ENCODE data around the gene RAB35.

Gene RAB35

DNA sequence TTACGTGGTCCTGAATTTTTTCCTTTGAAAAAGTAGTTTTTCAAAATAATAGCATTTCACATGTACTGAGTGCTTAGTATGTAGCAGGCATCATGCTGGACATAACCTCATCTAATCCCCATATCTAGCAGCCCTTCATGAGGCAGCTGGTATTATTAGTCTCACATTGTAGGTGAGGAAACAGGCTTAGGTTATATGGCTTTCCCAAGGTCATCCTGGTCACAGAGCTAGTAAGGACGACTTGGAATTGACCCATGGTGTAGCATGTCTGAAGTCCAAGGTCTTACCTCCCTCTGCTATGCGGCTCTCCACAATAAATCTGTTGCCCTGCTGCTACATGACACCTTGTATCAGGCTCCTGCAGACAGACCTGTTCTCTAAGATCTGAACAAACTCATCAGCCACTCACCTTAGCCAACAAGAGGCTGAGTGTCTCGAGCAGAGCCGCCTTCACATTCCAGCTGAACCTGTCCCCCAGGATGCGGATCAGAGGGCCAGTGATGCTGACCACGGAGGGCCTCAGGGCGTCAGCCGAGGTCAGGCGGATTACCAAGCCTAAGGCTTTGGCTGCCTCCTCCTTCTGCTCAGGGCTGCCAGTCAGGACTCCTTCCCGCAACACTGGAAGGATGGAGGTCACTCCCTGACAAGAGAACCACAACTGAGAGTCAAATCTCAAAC, 19.7 kb upstream of the RAB35 start:
- no peak for DNase-seq (ENCODE audit: extremely low read depth, low read depth)
- TF ChIP-seq, protein P1, sequence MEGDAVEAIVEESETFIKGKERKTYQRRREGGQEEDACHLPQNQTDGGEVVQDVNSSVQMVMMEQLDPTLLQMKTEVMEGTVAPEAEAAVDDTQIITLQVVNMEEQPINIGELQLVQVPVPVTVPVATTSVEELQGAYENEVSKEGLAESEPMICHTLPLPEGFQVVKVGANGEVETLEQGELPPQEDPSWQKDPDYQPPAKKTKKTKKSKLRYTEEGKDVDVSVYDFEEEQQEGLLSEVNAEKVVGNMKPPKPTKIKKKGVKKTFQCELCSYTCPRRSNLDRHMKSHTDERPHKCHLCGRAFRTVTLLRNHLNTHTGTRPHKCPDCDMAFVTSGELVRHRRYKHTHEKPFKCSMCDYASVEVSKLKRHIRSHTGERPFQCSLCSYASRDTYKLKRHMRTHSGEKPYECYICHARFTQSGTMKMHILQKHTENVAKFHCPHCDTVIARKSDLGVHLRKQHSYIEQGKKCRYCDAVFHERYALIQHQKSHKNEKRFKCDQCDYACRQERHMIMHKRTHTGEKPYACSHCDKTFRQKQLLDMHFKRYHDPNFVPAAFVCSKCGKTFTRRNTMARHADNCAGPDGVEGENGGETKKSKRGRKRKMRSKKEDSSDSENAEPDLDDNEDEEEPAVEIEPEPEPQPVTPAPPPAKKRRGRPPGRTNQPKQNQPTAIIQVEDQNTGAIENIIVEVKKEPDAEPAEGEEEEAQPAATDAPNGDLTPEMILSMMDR (IDR thresholded peaks at IDR 0.05; ENCODE audit: low read depth, low read length, missing control alignments) = no peak
- H3K4me3 ChIP-seq (replicated peaks; ENCODE audit: low read depth, low read length) = no peak overlapping the region

DNA sequence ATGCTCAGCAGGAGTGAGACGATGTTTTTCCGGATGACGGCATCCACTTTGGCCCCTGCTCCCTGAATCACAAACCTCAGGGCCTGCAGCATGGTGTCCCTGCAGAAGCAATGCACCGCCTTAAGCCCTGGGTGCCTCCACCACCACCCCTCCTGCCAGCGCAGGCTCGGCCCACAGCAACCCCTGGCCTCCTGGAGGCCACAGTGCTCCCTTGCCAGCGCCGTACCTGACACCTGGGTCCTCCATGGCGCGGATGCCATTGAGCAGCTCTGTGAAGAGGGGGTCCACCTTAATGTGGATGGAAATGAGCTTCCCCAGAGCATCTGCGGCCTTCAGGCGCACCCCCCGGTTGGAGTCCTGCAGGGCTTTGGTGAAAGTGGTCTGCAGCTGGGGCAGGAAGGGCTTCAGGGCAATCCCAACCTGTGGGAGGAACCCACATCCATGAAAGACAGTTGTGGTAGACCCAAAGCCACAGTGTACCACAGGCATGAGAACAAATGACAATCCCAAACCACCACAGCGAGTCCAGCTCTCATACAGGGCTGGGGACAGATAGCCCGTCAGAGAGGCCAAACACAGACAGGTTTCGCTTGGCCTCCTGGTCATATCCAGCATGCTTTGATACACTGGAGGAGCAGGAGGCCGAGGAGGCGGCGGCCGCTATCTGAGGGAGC, 17.9 kb upstream of the RAB35 start:
- TF ChIP-seq, protein P1 (IDR thresholded peaks at IDR 0.05; ENCODE audit: low read depth, low read length, missing control alignments) = no peak
- DNase-seq (ENCODE audit: extremely low read depth, low read depth) = no peak
- H3K4me3 ChIP-seq (replicated peaks; ENCODE audit: low read depth, low read length) = no peak overlapping the region

DNA sequence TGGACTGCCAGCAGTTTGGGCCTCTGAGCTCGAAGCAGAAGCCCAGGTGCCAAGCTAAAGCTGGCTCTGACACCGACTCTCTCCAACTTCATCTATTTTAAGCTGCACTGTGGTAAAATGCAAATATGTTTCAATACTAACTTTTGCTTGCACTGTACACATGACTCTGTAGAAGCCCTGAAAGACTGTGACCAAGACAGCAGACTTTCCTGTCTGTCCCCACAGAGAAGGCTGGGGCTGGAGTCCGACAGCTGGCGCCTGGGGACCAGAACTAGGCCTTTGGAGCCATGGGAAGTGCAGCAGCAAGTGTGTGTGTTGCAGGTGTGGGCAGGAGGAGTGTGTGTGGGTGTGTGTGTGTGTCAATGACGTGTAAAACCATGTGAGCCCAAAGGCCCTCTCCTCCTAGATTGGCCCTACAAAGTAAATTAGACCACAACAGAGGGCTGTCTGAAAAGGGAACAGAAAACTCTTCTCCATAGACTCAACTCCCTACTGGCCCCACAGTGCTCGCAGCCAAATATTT, 16.4 kb upstream of the RAB35 start:
- no peak overlapping the region for H3K4me3 ChIP-seq (replicated peaks; ENCODE audit: low read depth, low read length)
- DNase-seq (ENCODE audit: extremely low read depth, low read depth) = no peak
- TF ChIP-seq, protein P1 (IDR thresholded peaks at IDR 0.05; ENCODE audit: low read depth, low read length, missing control alignments) = no peak

DNA sequence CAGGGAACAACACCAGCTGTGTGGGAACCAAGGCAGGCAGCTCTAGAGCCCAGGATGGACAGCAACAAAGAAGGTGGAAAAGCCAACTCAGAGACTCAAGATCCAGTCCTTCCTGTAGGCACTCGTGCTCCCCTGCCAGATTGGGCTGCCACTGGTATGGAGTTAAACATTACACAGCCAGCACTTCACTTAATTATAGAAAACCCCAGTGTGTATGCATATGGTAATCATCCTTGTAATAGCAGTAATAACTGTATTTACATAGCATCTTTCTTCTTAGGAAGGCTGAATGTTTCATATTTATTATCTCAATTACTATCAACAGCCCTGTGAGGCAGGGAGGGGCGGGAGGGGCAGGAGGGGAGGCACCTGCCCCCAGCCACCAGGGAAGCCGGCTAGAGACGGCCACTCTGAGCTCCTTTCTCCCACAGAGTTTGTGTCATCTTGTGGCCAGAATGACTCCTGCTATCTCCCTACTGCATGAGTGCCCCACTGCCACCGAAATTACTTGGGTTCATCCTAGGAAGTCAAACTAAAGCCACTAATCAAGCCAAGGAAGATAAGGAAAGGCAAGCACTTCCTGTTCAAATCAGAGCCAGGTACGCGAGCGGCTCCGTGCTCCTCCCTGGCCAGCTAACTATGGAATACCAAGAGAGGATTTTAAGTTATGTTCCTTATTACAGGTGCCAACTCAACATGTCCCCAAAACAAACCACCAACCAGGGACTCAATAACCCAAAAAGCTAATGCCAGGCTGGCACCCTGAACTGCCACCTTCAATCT, 15.7 kb upstream of the RAB35 start:
- H3K4me3 ChIP-seq (replicated peaks; ENCODE audit: low read depth, low read length) = no peak overlapping the region
- TF ChIP-seq, protein P1 (IDR thresholded peaks at IDR 0.05; ENCODE audit: low read depth, low read length, missing control alignments) = no peak
- DNase-seq (ENCODE audit: extremely low read depth, low read depth) = no peak

DNA sequence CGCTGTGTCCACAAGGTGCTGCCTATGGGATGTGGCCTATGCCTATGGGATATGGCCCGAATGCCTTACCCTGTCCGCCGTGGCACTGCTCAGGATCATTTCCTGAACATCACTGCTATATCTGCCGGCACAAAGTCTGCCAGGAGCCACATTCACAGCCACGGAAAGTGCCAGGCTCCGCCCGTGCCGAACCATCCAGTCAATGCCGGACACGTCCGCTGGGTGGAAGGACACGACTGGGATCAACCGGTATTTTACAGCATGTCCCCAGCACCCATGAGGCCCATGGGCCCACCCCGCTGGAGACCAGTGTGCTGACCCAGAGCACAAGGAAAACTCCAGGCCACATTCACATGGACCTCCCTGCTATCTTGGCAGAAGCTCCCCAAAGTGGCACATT, 14.6 kb upstream of the RAB35 start:
- H3K4me3 ChIP-seq (replicated peaks; ENCODE audit: low read depth, low read length) = no peak overlapping the region
- no peak for DNase-seq (ENCODE audit: extremely low read depth, low read depth)
- TF ChIP-seq, protein P1 (IDR thresholded peaks at IDR 0.05; ENCODE audit: low read depth, low read length, missing control alignments) = no peak

DNA sequence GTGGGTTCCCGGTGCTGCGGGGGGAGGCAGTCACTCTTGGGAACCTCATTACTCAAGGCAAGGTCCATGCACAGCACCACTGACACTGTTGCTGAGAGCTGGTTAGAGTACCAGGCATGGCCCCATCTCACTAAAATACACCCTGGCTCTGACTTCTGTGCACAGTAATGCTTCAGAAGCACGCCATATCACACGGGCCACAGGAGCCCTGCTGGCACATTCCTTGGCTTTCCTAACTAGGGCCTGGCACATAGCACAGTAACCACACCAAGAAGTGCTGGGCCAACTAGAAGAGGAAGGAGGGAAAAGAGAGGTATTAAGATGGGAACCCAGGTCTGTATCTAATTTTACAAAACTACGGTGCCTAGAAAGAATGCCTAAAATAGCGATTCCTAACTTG, 13.5 kb upstream of the RAB35 start:
- DNase-seq (ENCODE audit: extremely low read depth, low read depth) = no peak
- TF ChIP-seq, protein P1 (IDR thresholded peaks at IDR 0.05; ENCODE audit: low read depth, low read length, missing control alignments) = no peak

More for the DNA sequence above, 13.5 kb upstream of the RAB35 start:
- H3K4me3 ChIP-seq (replicated peaks; ENCODE audit: low read depth, low read length) = no peak overlapping the region
